GM19099 (cell line): ENCODE data around the gene CLDND1.

ENCODE experiments used
- POLR2A ChIP-seq: IDR thresholded peaks from 3 replicates; pipeline ENCODE4 v1.6.1; 2011; ENCODE audit warnings: low read depth; ENCODE audit not compliant: insufficient read length; ENCODE audit errors: extremely low read depth

CLDND1 gene

DNA sequence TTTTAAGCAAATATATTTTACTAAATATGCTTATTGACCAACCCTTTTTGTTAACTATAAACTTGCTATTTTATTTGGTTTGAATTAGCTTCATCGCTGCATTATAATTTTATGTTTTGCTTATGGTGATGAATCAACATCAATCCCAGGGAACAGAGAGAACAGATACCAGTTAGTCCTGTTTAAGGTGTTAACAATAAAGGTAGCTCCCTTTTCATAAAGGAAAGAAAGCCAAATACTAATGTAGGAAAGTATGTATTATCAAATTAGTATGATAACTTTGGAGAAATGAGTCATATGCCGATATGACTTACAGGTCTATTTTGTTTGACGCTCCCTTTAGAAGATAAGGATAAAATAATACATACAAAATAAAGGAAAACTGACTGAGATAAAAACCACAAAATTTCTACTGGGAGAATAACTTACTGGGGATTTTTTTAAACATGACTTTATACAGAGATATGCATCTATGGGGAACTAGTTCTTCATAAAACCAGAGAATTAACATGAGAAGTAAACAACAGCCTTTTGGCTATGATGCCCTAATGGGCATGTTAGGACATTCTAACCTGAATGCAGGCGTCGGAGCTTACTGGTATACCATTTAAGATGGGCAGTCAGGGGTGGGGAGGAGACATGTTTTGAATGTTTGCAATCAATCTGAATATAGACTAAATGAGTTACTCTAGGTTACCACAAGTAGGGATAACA lies 20.7 kb downstream of the CLDND1 start:
- TF ChIP-seq POLR2A, result no peak

DNA sequence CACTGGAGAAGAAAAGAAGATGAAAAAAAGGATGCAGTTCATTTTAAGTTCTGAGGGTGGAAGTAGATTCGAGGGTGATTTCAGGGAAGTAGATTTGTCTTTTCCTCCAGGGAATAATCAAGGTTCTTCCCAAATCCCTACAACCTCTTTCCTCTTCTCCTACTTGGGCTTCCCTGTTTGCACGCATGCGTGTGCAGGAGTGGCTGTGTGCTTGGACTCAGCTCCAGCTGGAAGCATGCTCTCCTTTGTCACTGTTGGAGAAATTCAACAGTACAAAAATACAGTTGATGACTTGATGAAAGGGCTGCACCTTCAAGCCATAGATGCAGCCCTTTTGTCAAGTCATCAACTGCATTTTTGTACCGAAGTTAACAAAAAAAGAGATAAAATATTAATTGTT lies 21.4 kb downstream of the CLDND1 start:
- TF ChIP-seq POLR2A, result no peak

DNA sequence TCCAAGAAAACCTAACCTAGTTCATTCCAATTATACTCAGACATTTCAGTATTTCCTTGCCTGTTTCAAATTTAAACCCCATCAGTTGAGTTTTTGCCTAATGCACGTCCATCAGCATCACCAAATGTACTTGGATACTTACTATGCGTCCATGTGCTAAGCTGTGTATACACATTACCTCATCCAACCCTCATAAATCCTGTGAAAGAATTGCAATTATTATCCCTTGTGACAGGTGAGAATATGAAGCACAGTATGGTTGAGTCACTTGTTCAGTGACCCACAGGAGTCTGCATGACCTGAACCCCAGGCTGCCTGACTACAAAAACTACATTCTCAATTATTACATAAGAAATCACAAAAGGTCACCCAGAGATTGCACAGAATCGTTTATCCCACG lies 22.7 kb downstream of the CLDND1 start:
- TF ChIP-seq POLR2A, result no peak

DNA sequence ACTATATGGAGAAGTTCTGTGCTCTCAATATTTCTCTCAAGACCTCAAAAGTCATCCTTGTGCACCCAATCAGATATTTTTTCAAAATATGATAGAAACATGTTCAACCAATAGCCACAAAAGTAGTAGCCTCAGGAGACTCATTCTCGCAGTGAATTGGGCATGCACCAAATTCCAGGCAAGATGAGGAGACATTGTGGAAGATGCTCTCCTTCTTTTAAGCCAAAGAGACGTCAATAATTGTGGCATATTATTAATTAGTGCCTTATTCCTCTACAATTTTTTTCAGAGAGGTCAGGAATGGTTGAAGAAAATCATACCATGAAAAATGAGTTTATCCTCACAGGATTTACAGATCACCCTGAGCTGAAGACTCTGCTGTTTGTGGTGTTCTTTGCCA lies 25.3 kb downstream of the CLDND1 start, which contains the start of gene OR5K2:
Gene OR5K2, plus strand, starts transcription at position 301 of the 400 bp plus-strand sequence. Its CDS starts 0 bp downstream, at position 301.
- TF ChIP-seq POLR2A, result no peak

DNA sequence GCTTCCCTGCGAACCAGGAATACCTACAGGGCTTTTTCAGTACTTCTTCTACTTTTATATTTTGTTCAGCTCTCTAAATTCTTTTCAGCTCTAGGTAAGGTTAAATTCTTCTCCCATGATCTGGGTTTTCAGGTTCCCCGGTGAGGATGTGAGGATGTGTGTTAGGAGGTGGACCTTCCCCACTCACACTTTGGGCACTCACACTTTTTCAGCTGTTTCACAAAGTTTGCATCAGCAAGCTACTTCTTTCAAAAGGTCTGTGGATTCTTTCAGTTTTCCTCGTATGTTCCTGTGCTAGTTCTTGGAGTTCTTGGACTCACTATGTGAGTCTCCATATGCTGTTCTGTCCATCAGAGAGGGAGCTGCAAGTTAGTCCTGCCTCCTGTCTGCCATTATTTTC lies 39.1 kb downstream of the CLDND1 start:
- no peak for TF ChIP-seq POLR2A

DNA sequence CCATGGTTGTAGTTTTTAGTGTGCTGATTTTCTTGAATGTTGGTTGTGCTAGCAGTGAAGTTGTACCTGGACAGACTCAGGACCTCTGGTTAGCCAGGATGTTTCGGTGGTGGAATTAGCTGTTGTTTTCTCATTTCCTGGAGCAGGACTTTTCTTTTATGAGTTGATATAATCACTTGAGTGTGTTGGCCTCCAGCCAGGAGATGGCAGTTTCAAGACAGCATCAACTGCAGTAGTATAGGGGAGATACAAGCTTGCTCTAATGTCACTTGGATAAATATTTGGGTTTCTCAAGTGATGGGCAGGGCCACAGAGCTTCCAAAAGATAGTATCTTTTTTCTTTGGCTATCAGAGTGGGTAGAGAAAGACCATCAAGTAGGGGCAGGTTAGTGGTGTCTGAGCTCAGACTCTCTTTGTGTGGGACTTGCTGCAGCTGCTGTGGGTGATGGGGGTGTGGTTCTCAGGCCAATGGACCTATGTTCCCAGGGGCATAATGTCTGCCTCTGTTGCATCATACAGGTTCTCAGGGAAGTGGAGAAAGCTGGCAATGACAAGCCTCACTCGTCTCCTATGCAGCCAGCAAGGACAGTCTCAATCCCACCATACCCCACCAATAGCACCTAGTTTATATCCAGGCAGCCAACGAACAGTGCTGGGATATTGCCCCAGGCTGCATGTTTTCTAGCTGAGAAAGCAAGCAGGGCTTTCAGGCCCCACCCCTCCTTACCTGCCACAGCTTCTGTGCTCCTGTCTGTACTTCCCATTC lies 39.8 kb downstream of the CLDND1 start:
- TF ChIP-seq POLR2A, result no peak
